Upper lobe of left lung (tissue), 4 donors: ENCODE results near the gene TEFM.
A peak's percentile ranks its signal among the peaks of the same experiment; 100 is the strongest.

ENCODE experiments used
- CTCF ChIP-seq, 6 experiments: fragments of 450-650 bp in 4 of 6; fragments of 200-600 bp in 2 of 6; sonication (generic) in 2 of 6; IDR thresholded peaks; one replicate each; pipeline ENCODE4 v1.5.1; 2016 to 2019; ENCODE audit warnings: antibody characterized with exemption in 6 of 6
- POLR2A ChIP-seq, 4 donors: fragments of 450-650 bp; IDR thresholded peaks; one replicate each; pipeline ENCODE4 v1.5.1; 2016 to 2017; ENCODE audit warnings: antibody characterized with exemption in 4 of 4, mild to moderate bottlenecking in 2 of 4
- POLR2AphosphoS5 ChIP-seq, 2 donors: sonication (generic); formaldehyde crosslinking; IDR thresholded peaks; one replicate each; pipeline ENCODE4 v1.5.1; 2017; ENCODE audit warnings: antibody characterized with exemption in 2 of 2

- TF ChIP-seq CTCF (IDR thresholded peaks at IDR 0.05), result no peak
- peak in 1 of 4 donors; percentile 45 for TF ChIP-seq POLR2A (IDR thresholded peaks at IDR 0.05)
- peak in 1 of 2 donors; percentile 43 for TF ChIP-seq POLR2AphosphoS5 (IDR thresholded peaks at IDR 0.05)
Measured at GRCh38 chr17:30950669-30951399, 44.8 kb upstream of the TEFM start.
